DMS 273 treated with DMSO at 0.1 percent for 48 hours (cell line): Measurements from ENCODE around the gene GPR61.

Source experiments
- DNase-seq: peaks from one replicate; lab custom pipeline; 2025; lab: John Stamatoyannopoulos, UW

Gene GPR61

GRCh38 chr1:109535971-109536491, 3.6 kb upstream of the GPR61 start:
- peak; percentile 67 for DNase-seq

GRCh38 chr1:109537450-109538178, 2.1 kb upstream of the GPR61 start:
- no peak for DNase-seq

GRCh38 chr1:109538827-109539555, 681 bp upstream of the GPR61 start:
- DNase-seq: no peak

GRCh38 chr1:109541102-109541501, 1.4 kb downstream of the GPR61 start:
- no peak for DNase-seq

GRCh38 chr1:109542657-109543056, 3.0 kb downstream of the GPR61 start:
- DNase-seq: no peak

GRCh38 chr1:109543283-109543987, 3.8 kb downstream of the GPR61 start:
- DNase-seq: no peak

GRCh38 chr1:109543988-109544735, 4.5 kb downstream of the GPR61 start:
- DNase-seq: no peak

GRCh38 chr1:109546311-109547109, 6.8 kb downstream of the GPR61 start:
- peak; percentile 68 for DNase-seq

GRCh38 chr1:109547463-109548320, 8.0 kb downstream of the GPR61 start:
- no peak for DNase-seq

- DNase-seq: peak; percentile 89
Measured at GRCh38 chr1:109548321-109549267, 8.9 kb downstream of the GPR61 start, which contains the start of gene GNAI3. TSS of gene GNAI3 (plus strand) at chr1:109548615. CDS start at chr1:109548721, 106 bp downstream.

GRCh38 chr1:109556563-109556962, 16.9 kb downstream of the GPR61 start:
- DNase-seq: no peak

- DNase-seq: no peak
Measured at GRCh38 chr1:109557520-109557919, 17.8 kb downstream of the GPR61 start.

- no peak for DNase-seq
Measured at GRCh38 chr1:109559995-109560394, 20.3 kb downstream of the GPR61 start.

GRCh38 chr1:109564194-109564878, 24.7 kb downstream of the GPR61 start:
- DNase-seq: no peak

- no peak for DNase-seq
Measured at GRCh38 chr1:109565241-109565640, 25.6 kb downstream of the GPR61 start.

GRCh38 chr1:109566982-109567381, 27.3 kb downstream of the GPR61 start:
- DNase-seq: no peak

GRCh38 chr1:109567877-109568672, 28.4 kb downstream of the GPR61 start:
- peak; percentile 34 for DNase-seq
